Fibroblast of gingiva (primary cell): ENCODE results near the gene ZNF304.
A peak's percentile ranks its signal among the peaks of the same experiment; 100 is the strongest.
"Not testable (repeated sequence)": the region's sequence is repeated elsewhere in the genome, so short reads cannot be mapped to it uniquely, and the experiment has no call there.

Experiments used
- DNase-seq: peaks from one replicate; pipeline ENCODE4 v3.0.0-alpha.2; 2011; ENCODE audit warnings: low read depth

ZNF304 gene

GRCh38 chr19:57362419-57362818 is 11.3 kb downstream of the ZNF304 start:
- DNase-seq, result no peak

- peak; percentile 100 for DNase-seq
Measured at GRCh38 chr19:57362997-57363687, 12.1 kb downstream of the ZNF304 start, which contains the start of the genes TRAPPC2B and ZNF547. TRAPPC2B (plus strand) TSS chr19:57363551; CDS start chr19:57364834, 1,283 bp downstream. ZNF547 (plus strand) TSS chr19:57363551; CDS start chr19:57368556, 5,005 bp downstream.

- no peak for DNase-seq
Measured at GRCh38 chr19:57363688-57364181, 12.7 kb downstream of the ZNF304 start.

- DNase-seq, result no peak
Measured at GRCh38 chr19:57366776-57367175, 15.7 kb downstream of the ZNF304 start.

GRCh38 chr19:57374179-57374578 is 23.1 kb downstream of the ZNF304 start:
- DNase-seq, result no peak

GRCh38 chr19:57374647-57375046 is 23.6 kb downstream of the ZNF304 start:
- DNase-seq, result not testable (repeated sequence)

GRCh38 chr19:57376151-57376550 is 25.1 kb downstream of the ZNF304 start:
- no peak for DNase-seq

- DNase-seq, result no peak
Measured at GRCh38 chr19:57377498-57378146, 26.6 kb downstream of the ZNF304 start.

GRCh38 chr19:57380923-57381322 is 29.9 kb downstream of the ZNF304 start:
- DNase-seq, result no peak

- no peak for DNase-seq
Measured at GRCh38 chr19:57382806-57383488, 31.9 kb downstream of the ZNF304 start.

- DNase-seq, result no peak
Measured at GRCh38 chr19:57389194-57389729, 38.2 kb downstream of the ZNF304 start.

- peak; percentile 98 for DNase-seq
Measured at GRCh38 chr19:57389730-57390598, 38.9 kb downstream of the ZNF304 start, which contains the start of gene ZNF548. ZNF548 (plus strand) TSS chr19:57389854; CDS start chr19:57390100, 246 bp downstream.

GRCh38 chr19:57395710-57396109 is 44.6 kb downstream of the ZNF304 start:
- no peak for DNase-seq

GRCh38 chr19:57398868-57399267 is 47.8 kb downstream of the ZNF304 start:
- DNase-seq, result no peak

- DNase-seq, result no peak
Measured at GRCh38 chr19:57403737-57404563, 52.9 kb downstream of the ZNF304 start.

GRCh38 chr19:57406516-57407123 is 55.5 kb downstream of the ZNF304 start:
- DNase-seq, result peak; percentile 34
